Ovary (tissue), 3 donors: ENCODE measurements around the gene SFXN5.

Experiments
- POLR2A ChIP-seq: fragments of 450-650 bp; IDR thresholded peaks from one replicate; pipeline ENCODE4 v1.6.1; 2017; ENCODE audit warnings: antibody characterized with exemption, mild to moderate bottlenecking, moderate library complexity
- TF ChIP-seq, protein P1 (sequence below), 3 donors: fragments of 450-650 bp in 2 of 3; fragments of 200-600 bp in 1 of 3; IDR thresholded peaks; one replicate each; pipeline versions ENCODE4 v1.5.1 to v1.8.0; 2016 to 2022; ENCODE audit warnings: antibody characterized with exemption in 3 of 3, mild to moderate bottlenecking in 1 of 3
- donor health status: DM: no; HTN: no; CAD: no.

DNA sequence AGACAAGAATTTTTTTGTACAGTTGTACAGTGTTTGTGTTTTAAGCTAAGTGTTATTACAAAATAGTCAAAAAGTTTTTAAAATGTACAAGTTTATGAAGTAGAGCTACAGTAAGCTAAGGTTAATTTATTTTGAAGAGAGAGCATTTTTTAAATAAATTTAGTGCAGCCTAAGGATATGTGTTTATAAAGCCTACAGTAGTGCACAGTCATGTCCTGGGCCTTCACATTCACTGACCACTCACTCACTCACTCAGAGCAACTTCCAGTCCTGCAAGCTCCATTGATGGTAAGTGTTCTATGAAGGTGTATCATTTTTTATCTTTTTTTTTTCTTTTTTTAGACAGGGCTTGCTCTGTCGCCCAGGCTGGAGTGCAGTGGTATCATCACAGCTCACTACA lies 44.2 kb downstream of the SFXN5 start:
- TF ChIP-seq, protein P1, sequence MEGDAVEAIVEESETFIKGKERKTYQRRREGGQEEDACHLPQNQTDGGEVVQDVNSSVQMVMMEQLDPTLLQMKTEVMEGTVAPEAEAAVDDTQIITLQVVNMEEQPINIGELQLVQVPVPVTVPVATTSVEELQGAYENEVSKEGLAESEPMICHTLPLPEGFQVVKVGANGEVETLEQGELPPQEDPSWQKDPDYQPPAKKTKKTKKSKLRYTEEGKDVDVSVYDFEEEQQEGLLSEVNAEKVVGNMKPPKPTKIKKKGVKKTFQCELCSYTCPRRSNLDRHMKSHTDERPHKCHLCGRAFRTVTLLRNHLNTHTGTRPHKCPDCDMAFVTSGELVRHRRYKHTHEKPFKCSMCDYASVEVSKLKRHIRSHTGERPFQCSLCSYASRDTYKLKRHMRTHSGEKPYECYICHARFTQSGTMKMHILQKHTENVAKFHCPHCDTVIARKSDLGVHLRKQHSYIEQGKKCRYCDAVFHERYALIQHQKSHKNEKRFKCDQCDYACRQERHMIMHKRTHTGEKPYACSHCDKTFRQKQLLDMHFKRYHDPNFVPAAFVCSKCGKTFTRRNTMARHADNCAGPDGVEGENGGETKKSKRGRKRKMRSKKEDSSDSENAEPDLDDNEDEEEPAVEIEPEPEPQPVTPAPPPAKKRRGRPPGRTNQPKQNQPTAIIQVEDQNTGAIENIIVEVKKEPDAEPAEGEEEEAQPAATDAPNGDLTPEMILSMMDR (IDR thresholded peaks at IDR 0.05), result no peak
- no peak for TF ChIP-seq POLR2A
